HG02870 (cell line): ENCODE measurements around the gene SALL3.

Source experiments
- ATAC-seq: cut with Tn5 transposase; IDR thresholded peaks from one replicate; pipeline ENCODE4 v1.9.1; 2021; ENCODE audit warnings: mild to moderate bottlenecking, moderate library complexity; ENCODE audit not compliant: unreplicated experiment

SALL3 gene

DNA sequence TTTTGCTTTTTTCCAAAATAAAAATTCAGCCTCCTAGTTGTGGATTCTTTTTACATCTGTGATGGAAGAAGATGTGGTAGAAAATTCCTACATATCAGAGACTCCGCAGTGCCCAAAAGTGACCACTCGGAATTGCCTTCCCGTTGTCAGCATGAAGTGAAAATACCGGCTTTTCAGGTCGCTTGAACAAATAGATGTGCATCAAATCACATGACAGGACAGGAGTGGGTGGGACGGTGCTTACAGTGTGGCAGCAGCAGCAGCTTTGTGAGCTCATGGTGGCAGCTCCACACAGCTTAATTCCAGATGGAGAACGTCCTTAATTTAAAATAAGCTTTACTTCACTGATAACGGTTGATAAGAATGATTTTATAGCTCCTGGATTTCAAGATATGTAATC lies 20.3 kb downstream of the SALL3 start:
- ATAC-seq: no peak

DNA sequence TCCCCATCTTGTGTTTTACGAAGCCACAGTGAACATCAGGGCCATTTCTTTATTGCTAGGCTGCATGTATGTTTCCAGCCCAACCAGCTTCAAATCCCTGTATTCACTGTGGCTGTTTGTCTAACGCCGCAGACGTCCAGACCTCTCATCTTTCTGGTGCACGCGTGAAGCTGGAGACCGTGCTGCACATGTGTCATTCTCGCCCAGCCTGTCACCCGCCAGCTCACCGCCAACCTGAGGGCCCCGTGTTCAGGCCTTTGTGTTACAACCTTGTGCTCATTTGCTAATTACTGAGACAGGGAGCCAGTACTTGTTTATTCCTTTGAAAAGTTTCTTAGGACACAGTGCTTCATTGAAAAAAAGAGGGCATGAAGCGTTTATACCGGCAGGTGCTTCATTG lies 21.4 kb downstream of the SALL3 start:
- no peak for ATAC-seq

DNA sequence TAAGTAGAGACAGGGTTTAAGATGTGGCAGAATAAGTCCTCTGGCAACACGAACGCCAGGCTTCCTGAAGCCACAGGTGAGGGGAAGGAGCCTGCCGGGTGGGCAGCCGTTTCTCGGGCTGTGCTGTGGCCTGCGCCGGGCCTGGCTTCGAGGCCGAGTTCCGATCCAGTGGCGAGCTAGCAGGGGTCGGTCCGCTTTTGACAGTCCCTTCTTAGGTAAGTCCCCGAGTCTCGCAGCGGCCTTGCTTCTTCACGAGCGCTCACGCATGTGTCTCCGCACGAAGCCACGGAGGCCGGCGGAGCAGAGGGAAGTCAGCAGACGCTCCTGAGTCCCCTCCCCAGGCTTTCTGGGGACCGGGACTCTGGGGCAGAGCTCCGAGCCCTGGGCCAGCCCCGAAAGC lies 26.0 kb downstream of the SALL3 start:
- no peak for ATAC-seq

DNA sequence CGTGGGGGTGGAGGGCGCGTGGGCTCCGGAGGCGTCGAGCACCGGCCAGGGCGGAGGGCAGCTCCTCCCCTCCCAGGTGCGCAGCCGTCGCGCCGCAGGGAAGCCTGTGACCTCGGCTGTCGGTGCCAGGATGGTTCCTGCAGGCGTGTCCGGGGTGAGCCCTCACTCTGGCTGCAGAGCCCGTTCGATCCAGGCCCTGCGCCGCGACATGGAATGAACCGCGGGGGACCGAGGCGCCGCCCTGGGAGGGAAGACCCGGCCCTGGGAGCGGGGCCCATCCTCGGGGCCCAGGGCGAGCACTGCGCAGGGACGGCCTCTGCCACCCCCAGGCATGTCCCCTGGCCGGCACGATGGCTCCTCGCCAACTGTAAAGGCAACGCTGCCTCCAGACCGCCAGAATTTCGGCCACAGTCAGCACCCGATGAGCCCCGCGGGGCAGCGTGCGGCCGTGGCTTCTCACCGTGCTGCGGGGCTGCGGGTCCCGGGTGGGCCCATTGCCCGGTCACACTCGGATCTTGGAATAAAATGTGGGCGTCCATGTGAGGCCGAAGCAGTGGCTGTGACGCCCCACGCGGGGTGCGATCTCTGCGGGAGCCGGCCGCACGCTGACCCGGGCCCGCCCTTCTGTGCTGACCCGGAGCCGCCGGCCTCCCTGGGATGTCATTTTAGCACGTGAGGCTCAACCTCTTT lies 26.6 kb downstream of the SALL3 start:
- no peak for ATAC-seq

DNA sequence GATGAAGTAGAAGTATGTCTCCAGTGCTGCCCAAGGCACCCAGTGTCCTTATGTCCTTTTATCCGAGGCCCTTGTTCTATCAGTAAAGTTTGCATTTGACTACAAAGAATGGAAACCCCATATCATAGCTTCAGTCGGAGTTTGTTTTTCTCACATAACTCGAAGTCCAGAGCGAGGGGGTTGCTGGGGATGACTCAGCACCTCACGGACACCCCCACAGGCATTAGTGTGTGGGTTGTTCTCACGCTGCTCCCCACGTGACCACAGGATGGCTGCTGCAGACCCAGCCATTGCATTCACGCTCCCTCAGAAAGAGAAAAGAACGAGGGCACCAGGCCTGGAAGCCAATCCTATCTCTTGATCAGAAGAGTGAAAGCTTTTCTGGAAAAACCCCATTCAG lies 27.8 kb downstream of the SALL3 start:
- ATAC-seq: no peak

DNA sequence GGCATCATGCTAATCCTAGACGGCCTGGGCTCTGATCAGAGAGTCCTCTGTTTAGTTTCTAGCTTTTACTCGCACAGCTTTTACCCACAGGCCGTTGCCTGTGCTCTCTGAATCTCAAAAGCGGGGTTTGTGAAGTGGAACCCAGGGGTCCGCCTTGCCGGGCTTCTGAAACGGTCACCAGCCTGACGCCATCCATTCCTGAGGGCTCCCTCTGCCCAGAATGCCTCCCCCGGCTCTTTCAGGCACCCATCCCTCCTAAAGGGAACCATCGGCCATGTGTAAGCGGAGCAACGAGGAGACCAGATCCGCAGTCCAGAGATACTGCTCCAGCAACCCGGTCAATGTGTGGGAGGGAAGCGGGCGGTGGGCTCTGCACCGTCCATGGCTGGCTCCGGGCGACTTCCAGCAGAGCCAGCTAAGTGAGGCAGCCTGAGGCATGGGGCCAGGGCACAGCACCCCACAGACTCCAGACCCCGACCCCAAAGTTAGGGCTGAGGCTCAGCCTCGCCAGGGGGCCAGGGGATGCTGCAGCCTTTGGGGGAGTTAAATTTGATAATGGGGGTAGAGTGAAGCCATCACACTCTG lies 28.8 kb downstream of the SALL3 start:
- ATAC-seq: no peak

DNA sequence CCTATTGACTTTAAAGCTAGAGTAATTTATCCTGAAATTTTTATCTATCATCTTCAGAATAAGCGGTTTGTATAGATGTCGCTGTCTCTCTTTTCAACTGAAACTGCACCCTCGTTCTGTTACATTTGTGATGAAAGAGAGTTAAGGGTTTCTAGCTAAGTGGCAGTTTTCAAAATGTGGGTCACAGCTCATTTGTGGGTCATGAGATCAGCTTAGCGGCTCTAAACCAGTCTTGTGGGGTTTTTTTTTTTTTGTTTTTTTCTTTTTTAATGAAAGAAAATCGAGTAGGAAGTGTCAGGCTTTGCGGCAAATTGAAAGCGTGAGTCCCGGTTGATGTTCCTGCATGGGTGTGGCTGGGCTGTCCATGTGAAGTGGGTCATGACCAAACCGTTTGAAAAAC lies 31.2 kb downstream of the SALL3 start:
- no peak for ATAC-seq

DNA sequence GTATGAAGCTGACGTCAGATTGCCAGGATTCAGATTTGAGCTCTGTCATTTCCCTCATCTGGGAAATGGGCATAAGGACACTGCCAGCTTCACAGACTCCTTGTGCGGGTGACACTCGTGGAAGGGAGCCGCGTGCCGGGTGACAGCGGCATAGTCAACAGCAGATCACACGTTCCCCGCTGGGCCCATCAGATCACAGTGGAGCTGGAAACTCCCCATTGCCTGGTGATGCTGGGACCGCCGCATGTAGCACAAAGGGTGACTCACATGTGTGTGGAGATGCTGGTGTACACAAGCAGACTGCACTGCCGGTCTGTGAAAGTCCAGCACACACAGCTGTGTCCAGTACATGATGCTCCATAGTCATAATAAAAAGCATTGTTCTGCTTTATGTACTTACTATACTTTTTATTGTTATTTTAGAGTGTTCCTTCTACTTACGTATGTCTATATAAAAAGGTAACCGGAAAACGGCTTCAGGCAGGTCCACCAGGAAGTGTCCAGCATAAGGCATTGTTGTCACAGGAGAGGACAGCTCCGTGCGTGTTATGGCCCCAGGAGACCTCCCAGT lies 31.8 kb downstream of the SALL3 start:
- no peak for ATAC-seq

DNA sequence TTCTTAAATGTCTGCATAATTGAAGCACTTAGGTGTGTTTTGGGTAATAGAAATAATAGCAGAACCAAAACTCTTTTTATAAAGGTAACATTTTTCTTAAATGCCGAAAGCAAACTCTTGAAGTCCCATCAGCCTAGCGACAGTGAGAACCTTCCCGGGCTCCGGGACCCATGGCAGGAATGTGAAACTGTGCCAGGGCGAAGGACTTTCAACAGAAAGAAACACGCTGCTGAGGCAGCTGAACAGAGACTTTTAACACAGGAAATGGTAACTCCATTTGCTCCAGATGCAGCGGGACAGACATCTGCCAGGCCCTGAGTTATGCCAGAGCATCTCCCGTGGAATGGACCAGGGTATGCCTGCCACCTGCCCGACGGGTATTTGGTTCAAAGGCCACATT lies 34.3 kb downstream of the SALL3 start:
- ATAC-seq: no peak

DNA sequence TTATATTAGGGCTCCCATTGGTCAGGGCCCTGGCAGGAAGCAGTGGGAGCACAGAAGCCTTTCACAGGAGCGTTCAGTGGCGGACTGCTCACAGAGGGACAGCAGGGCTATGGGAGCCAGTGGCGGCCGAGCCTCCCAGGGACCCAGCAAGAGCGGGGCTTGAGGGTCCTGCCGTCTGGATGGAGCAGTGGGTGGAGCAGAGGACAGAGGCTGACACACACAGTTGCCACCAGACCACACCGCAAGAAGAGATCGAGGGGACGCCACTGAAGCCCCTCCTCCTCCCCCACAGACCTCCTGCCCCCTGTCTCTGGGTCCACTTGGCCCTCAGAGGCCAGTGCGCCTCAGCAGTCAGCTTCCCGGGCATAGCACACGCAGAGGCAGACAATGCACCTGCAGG lies 39.3 kb downstream of the SALL3 start:
- no peak for ATAC-seq

DNA sequence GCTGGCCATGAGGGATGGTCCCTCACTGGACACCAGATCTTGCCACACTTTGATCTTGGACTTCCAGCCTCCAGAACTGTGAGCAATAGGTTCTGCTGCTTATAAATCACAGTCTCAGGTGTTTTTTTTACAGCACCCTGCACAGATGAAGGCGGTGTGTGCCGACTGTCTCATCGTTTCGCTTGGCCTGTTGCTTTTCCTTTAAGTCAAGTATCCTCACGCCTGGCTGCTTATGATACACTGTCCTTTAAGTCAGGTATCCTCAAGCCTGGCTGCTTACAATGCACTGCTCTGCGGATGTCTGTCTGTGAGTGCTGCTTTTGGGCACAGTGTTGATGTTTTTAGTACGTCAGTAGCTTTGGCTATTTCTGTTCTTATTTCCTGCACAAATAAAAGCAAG lies 40.3 kb downstream of the SALL3 start:
- ATAC-seq: no peak

DNA sequence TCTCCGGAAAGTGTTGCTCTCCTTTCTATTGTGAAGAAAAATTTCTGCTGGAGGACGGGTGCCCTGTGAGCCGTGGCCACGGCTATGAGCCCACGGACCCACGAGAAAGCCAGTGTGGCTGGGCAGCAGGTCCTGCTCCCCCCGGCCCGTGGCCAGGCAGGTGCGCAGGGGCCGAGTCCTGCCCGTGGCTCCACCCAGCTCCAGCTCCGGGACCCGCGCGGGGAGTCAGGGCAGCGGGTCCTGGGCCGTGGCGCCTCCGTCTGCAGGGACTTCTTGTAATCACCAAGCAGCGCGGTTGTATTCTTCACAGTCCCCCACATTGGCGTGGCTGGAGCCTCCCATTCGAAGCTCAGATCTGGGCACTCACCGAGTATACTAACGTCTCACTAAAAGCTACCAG lies 43.0 kb downstream of the SALL3 start:
- no peak for ATAC-seq

DNA sequence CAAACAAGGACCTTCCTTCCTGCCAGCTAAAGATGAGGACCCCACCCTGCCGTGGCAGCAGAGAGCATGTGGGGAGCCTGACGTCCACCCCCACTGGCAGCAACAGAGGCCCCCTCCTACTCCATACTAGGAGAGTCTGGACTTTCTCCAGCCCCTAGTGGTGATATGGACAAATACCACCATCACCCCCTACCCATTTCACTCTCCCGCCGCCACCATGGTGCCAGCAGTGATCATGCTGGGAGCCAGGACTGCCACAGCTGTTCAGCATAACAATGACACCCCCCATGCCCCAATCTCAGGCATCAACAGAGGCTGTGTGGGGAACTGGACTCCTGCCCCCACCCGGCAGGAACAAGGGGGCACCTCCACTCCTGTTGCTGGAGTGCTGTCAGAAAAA lies 46.9 kb downstream of the SALL3 start:
- no peak for ATAC-seq

DNA sequence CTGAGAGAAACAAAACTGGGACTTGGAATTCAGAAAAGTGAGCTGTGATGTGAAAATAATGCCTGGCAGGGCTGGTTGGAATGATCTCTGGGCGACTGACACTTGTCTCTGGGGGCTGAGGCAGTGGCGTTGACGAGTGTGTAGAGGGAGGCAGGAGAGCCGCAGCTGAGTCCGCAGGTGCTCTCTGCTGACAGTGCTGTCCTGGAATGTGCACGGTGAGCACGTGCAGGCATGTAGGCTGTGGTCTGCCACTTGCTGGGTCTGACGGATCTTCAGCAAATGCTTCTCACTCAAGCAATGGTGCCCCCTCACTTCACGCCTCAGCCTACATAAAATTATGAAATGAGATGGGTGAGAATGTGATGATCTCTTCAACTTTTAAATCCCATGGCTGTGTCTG lies 51.1 kb downstream of the SALL3 start:
- ATAC-seq: no peak

DNA sequence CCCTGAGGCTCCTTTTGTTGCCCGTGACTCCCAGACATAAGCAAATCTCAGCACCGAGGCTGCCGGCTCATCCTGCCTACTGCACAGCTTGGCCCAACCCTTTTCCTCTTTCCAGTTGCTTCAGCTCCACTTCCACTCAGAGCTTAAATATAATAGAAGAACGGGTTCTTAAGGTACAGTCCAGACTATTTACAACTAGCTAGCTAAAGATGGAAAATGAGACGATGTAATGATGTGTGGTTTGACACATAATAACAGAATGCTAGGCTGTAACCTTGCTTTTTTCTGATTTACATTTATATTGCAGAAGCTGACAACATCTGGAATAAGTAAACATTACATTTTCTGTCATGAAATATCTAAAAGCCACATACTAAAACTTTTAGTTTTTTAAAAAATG lies 62.7 kb downstream of the SALL3 start:
- no peak for ATAC-seq

DNA sequence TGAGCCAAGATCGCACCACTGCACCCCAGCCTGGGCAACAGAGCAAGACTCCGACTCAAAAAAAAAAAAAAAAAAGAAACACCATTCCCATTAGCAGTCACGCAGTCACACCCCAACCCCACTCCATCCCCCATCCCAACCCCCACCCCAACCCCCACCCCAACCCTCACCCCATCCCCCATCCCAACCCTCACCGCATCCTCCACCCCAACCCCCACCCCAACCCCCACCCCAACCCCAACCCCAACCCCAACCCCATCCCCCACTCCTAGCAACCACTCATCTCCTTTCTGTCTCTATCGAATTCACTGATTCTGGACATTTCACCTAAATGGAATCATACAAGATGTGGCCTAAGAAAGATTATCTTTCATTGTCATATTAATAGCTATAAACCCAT lies 63.7 kb downstream of the SALL3 start:
- no peak for ATAC-seq

DNA sequence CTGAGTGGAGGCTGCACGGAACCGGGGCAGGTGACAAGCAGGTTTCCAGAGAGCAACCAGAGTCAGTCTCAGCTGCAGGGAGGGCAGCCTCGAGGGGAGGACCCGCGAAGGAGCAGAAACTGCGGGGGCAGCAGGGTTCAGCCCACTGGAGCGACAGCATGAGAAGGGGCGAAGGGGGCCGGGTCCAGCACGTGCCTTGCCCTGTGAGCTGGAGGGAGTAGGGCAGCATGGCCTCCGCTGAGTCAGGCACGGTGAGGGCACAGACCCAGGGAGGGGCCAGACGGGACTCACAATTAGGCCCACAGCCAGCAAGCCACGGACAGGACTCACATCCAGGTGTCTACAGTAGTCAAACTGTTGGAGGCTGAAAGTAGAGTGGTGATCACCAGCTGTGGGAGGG lies 66.9 kb downstream of the SALL3 start:
- no peak for ATAC-seq

DNA sequence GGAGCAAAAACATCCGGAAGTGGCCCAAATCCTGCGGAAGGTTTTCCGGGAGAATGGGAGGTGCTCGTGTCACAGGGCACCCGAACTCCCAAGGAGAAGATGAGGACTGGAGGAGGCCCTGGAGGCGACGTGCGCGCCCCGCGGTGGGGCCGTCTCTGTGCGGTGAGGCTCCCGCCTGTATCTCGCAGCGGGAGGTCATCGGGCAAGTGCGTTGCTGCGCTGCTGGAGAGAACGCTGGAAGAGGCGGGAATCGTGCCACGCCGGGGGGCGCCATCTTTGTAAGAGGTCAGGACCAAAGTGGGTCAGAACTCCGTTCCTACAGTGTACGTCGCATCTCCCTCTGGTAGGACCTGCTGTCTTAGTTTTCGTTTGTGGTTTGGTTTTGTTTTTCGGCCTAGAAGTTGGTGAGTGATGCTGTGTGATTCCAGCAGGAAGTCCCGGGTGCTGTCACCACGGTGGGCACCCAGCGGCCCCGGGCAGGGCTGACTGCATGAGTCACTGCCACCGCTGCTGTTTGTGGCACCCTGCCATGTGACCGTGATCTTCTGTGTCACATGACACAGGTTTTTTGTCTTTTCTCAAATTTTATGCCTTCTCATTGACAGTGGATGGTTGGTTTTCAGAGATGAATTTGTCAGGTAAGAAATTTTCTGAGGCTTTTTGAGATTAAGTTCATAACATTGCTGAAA lies 68.1 kb downstream of the SALL3 start:
- no peak for ATAC-seq

DNA sequence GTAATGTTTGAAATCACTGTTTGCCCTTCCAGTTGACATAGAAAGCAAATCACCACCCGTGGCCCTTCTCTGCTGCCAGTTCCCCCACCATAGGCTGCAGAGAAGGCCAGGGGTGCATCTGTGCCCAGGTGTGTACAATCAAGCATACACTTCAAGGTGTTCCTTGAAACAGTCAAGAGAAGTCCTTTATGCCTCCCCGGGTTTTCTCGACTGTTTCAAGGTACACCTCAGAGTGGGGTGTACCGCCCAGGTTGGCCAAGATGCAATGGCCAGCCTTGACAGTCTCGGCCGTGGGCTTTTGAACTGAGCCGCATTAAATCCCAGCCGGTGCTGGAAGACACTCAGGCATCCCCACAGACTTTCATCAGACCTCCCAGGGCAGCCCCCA lies 68.6 kb downstream of the SALL3 start:
- no peak for ATAC-seq

DNA sequence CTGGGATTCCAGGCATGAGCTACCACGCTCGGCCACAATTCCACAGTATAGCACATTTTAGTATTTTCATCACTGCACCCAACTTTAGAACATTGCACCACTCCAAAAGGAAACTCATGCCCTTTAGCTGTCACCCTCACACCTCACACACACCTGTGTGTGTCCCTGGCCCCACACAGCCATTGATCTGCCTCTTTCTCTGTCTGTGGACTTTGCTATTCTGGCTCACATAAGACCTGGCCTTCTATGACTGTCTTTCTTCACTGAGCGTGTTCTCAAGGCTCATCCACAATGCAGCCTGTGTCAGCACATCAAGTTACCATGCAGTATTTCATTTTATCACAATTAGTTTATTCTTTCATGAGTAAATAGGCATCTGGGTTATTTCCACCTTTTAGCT lies 69.9 kb downstream of the SALL3 start:
- no peak for ATAC-seq
